ENCODE data around the gene MYL3.

DNA sequence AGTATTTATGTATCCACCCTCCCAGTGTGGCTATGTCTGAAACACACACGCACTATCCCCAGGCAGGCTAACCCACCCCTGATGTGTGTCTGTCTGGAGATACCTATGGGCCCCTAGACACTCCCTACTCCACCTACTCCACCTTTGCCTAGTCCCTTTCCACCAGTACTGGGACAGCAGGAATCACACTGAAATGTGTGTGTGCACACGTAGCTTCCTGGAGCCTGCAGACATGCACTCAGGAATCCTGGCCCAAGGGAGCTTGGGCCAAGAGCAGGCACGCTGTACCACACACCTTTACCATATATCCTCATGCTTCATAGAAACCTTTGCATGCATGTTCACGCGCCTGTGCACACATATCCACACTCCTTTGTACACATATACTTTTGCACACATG, 7.4 kb upstream of the MYL3 start:
- TF ChIP-seq, protein P1, sequence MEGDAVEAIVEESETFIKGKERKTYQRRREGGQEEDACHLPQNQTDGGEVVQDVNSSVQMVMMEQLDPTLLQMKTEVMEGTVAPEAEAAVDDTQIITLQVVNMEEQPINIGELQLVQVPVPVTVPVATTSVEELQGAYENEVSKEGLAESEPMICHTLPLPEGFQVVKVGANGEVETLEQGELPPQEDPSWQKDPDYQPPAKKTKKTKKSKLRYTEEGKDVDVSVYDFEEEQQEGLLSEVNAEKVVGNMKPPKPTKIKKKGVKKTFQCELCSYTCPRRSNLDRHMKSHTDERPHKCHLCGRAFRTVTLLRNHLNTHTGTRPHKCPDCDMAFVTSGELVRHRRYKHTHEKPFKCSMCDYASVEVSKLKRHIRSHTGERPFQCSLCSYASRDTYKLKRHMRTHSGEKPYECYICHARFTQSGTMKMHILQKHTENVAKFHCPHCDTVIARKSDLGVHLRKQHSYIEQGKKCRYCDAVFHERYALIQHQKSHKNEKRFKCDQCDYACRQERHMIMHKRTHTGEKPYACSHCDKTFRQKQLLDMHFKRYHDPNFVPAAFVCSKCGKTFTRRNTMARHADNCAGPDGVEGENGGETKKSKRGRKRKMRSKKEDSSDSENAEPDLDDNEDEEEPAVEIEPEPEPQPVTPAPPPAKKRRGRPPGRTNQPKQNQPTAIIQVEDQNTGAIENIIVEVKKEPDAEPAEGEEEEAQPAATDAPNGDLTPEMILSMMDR (IDR thresholded peaks at IDR 0.05) = no peak
- TF ChIP-seq EP300 (IDR thresholded peaks at IDR 0.05) = no peak
